Measurements from ENCODE around the gene CAMTA1. TPM values are rescaled to one million over a fixed set of nuclear protein-coding genes. Genes with fewer than 3 reads are reported as not detected.
"Not testable (repeated sequence)": the region's sequence is repeated elsewhere in the genome, so short reads cannot be mapped to it uniquely, and the experiment has no call there.

CAMTA1 gene
- total RNA-seq, 5 donors from 2014 or later (not counting 1 experiment from before 2014, with no cell fraction given) = 29.7 to 37.4 (median 34.6) TPM

DNA sequence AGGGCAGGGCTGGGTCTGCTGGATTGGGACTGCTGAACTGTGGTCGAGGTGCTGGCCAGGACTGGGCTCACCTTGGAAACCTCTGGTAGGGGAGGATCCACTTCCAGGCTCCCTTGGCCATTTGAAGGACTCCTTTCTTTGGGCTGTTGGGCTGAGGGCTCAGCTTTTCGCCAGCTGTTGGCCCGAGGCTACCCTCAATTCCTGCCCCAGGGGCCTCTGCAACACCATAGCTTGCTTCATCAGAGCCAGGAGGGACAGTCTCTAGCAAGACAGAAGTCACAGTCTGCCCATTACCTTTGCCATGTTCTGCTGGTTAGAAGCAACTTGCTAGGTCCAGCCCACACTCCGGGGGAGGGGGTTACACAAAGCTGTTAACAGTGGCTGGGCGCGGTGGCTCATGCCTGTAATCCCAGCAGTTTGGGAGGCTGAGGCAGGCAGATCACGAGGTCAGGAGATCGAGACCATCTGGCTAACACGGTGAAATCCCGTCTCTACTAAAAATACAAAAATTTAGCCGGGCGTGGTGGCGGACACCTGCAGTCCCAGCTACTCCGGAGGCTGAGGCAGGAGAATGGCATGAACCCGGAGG is 25.0 kb downstream of the CAMTA1 start:
- H3K27me3 ChIP-seq (replicated peaks in 1 of 2; ENCODE audit: control insufficient read depth in 2 of 2, extremely low read depth in 1 of 2, insufficient read depth in 2 of 2, low read length in 1 of 2); ATAC-seq (replicated peaks in 1 of 4); H3K27ac Mint-ChIP-seq; H3K36me3 Mint-ChIP-seq; H3K27ac ChIP-seq (ENCODE audit: low read length); H3K4me1 ChIP-seq (ENCODE audit: control insufficient read depth in 1 of 2, extremely low read depth in 1 of 2, insufficient read depth in 2 of 2, low read length in 2 of 2); H3K27me3 Mint-ChIP-seq; H3K36me3 ChIP-seq (ENCODE audit: control insufficient read depth in 2 of 2, extremely low read depth in 1 of 2, insufficient read depth in 1 of 2, low read length in 1 of 2); H3K9me3 ChIP-seq; CTCF ChIA-PET; H3K9me3 Mint-ChIP-seq; DNase-seq; H3K4me3 ChIP-seq (ENCODE audit: control insufficient read depth in 1 of 2, extremely low read depth in 1 of 2, low read length in 1 of 2); H3K4me3 Mint-ChIP-seq: not testable (repeated sequence)
- POLR2A ChIA-PET = interaction anchor here in 1 of 2 donors (0.5 kb wide), 1 partner anchor 15 kb away, joined by 3 read pairs; no protein-coding TSS in a partner anchor
- peaks cover 28 to 44% (median 41%) of the 10 kb centered on the region in 3 donors for H3K4me1 Mint-ChIP-seq
- 96% methylated on average over 15 of the region's 15 CpGs for WGBS (ENCODE audit: insufficient coverage)

DNA sequence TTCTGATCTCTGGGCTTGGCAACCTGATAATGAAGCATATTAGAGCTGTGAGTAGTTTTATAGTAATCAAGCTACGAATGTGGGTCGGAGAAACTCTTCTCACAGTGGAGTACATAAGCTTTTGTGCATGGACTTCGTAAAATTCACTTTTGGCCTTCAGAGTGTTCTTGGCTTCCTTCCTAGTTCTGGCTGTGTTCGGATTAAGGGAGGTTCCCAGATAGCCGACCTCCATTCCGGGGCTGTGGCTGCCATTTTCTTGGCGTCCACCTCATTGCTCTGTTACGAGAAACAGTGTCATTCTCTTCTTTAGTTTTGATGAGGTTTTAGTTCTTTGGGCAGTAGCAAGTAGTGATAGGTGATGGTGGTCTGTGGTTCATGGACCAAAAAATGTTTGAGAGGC is 26.3 kb downstream of the CAMTA1 start:
- ATAC-seq (replicated peaks in 1 of 4) = no peak
- Histone ChIP-seq H3K36me3 (ENCODE audit: control insufficient read depth in 2 of 2, extremely low read depth in 1 of 2, insufficient read depth in 1 of 2, low read length in 1 of 2) (peaks cover 2 to 3% of the 10 kb centered on the region in 2 donors), H3K4me3 (ENCODE audit: control insufficient read depth in 1 of 2, extremely low read depth in 1 of 2, low read length in 1 of 2) (no peak overlapping the region), H3K27ac (ENCODE audit: low read length) (no peak overlapping the region), H3K9me3 (no peaks in the 10 kb centered on the region), H3K4me1 (ENCODE audit: control insufficient read depth in 1 of 2, extremely low read depth in 1 of 2, insufficient read depth in 2 of 2, low read length in 2 of 2) (peaks cover 3% of the 10 kb centered on the region in 2 experiments), H3K27me3 (replicated peaks in 1 of 2; ENCODE audit: control insufficient read depth in 2 of 2, extremely low read depth in 1 of 2, insufficient read depth in 2 of 2, low read length in 1 of 2) (no peaks in the 10 kb centered on the region)
- peaks cover 41 to 43% (median 42%) of the 10 kb centered on the region in 3 donors for H3K4me1 Mint-ChIP-seq
- CTCF ChIA-PET = interaction anchor here in 1 of 2 donors (0.6 to 1.0 kb wide), 2 partner anchors 12 to 1448 kb away, joined by 3 to 4 read pairs; no protein-coding TSS in a partner anchor
- peaks cover 4% of the 10 kb centered on the region for H3K36me3 Mint-ChIP-seq
- no peaks in the 10 kb centered on the region for H3K9me3 Mint-ChIP-seq
- H3K27ac Mint-ChIP-seq = no peak overlapping the region
- POLR2A ChIA-PET = no interaction called here
- no peak overlapping the region for H3K4me3 Mint-ChIP-seq
- DNase-seq = no peak
- 100% methylated on average over 7 of the region's 8 CpGs for WGBS (ENCODE audit: insufficient coverage)
- no peaks in the 10 kb centered on the region for H3K27me3 Mint-ChIP-seq

DNA sequence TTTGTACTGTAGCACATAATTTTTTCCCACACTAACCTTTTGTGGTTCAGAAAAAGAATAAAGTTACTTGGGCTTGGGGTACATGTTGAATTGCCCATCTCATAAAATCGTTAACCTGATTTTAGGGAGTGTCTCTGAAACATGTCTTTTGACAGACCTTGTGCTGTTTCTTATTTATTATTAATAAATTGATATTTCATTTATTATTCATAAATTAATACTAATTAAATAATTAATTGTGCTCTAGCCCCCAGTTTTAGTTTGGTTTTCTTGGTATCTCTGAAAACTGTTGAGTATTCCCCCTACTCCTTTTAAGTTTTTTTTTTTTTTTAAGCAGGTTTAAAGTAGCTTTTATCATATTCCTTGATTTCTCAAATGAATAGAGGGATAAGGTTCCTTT is 27.9 kb downstream of the CAMTA1 start:
- peaks cover 54 to 58% (median 56%) of the 10 kb centered on the region in 3 donors for H3K4me1 Mint-ChIP-seq
- H3K9me3 Mint-ChIP-seq = no peaks in the 10 kb centered on the region
- H3K27ac ChIP-seq (ENCODE audit: low read length) = no peak overlapping the region
- H3K4me1 ChIP-seq (ENCODE audit: control insufficient read depth in 1 of 2, extremely low read depth in 1 of 2, insufficient read depth in 2 of 2, low read length in 2 of 2) = peaks cover 0 to 3% of the 10 kb centered on the region in 2 experiments
- CTCF ChIA-PET = interaction anchor here in 1 of 2 donors (1.1 kb wide), 1 partner anchor 27 kb away, joined by 5 read pairs; no protein-coding TSS in a partner anchor
- no peaks in the 10 kb centered on the region for H3K9me3 ChIP-seq
- peaks cover 4% of the 10 kb centered on the region for H3K36me3 Mint-ChIP-seq
- peaks cover 2 to 3% of the 10 kb centered on the region in 2 donors for H3K36me3 ChIP-seq (ENCODE audit: control insufficient read depth in 2 of 2, extremely low read depth in 1 of 2, insufficient read depth in 1 of 2, low read length in 1 of 2)
- no CpG with 5 or more reads among the region's 1 CpG for WGBS (ENCODE audit: insufficient coverage)
- H3K4me3 ChIP-seq (ENCODE audit: control insufficient read depth in 1 of 2, extremely low read depth in 1 of 2, low read length in 1 of 2) = no peak overlapping the region
- POLR2A ChIA-PET = no interaction called here
- no peak overlapping the region for H3K4me3 Mint-ChIP-seq
- ATAC-seq (replicated peaks in 1 of 4) (no peak), DNase-seq (no peak)
- H3K27ac Mint-ChIP-seq = no peak overlapping the region
- no peaks in the 10 kb centered on the region for H3K27me3 Mint-ChIP-seq
- H3K27me3 ChIP-seq (replicated peaks in 1 of 2; ENCODE audit: control insufficient read depth in 2 of 2, extremely low read depth in 1 of 2, insufficient read depth in 2 of 2, low read length in 1 of 2) = no peaks in the 10 kb centered on the region

DNA sequence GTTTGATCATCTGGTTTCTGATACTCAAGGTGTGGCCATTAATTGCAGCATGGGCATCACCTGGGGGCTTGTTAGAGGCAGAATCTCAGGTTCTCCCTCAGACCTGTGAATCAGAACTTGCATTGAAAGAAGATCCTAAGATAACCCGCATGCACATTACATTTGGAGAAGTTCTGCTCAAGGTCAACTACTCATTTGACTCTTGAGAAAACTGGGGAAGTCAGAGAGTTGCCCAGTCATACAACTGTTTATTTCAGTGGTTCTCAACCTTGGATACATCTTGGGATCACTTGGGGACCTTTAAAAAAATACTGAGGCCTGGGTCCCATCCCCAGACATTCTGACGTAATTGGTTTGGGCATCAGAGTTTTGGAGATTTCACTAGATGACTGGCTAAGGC is 30.5 kb downstream of the CAMTA1 start:
- H3K27ac Mint-ChIP-seq = no peak overlapping the region

DNA sequence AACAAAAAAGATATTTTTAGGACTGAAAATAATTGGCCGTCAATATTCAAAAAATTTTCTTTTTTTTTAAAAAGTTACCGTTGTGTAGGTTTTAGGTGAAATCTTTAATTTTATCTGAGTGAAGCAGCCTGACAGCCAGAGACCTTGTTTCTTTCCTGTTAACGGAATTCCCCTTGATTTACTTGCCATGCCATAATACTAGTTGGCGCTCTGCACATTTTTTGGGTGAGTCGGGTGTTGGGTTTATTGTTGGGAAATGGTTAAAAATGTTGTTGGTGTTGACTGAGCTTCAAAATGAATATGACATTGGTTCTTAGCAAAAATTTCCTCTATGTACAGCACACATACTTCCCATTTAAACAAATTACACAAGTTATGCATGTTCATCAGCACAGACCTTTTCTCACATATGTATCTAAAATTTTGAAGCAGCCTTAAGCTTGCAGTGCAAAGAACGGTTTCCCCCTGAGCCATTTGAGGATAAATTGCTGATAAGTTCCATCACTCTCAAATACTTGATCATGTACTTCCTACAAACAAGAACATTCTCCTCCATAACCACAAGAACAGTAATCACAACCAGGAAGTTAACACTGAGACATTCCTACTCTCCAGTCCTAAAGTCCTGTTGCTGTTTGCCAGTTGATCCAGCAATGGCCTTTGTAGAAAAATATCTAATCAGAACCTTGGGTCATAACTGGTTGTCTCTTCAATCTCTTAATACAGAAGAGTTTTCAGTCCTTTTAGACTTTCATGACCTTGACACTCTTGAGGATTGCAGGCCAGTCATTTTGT is 34.2 kb downstream of the CAMTA1 start:
- Histone ChIP-seq H3K27me3 (replicated peaks in 1 of 2; ENCODE audit: control insufficient read depth in 2 of 2, extremely low read depth in 1 of 2, insufficient read depth in 2 of 2, low read length in 1 of 2) (no peaks in the 10 kb centered on the region), H3K4me1 (ENCODE audit: control insufficient read depth in 1 of 2, extremely low read depth in 1 of 2, insufficient read depth in 2 of 2, low read length in 2 of 2) (peaks cover 0 to 7% of the 10 kb centered on the region in 2 experiments), H3K9me3 (no peaks in the 10 kb centered on the region), H3K36me3 (ENCODE audit: control insufficient read depth in 2 of 2, extremely low read depth in 1 of 2, insufficient read depth in 1 of 2, low read length in 1 of 2) (peaks cover 0 to 4% of the 10 kb centered on the region in 2 donors), H3K4me3 (ENCODE audit: control insufficient read depth in 1 of 2, extremely low read depth in 1 of 2, low read length in 1 of 2) (no peak overlapping the region), H3K27ac (ENCODE audit: low read length) (no peak overlapping the region)
- DNase-seq = no peak
- Mint-ChIP-seq H3K36me3 (peaks cover 6% of the 10 kb centered on the region), H3K4me3 (no peak overlapping the region), H3K4me1 (peaks cover 59 to 65% (median 64%) of the 10 kb centered on the region in 3 donors), H3K27ac (peak overlapping the region in 1 of 2 donors; percentile 10), H3K27me3 (no peaks in the 10 kb centered on the region), H3K9me3 (no peaks in the 10 kb centered on the region)
- CTCF ChIA-PET = interaction anchor here in 1 of 2 donors (1.1 kb wide), 1 partner anchor 35 kb away, joined by 4 read pairs; the partner anchor contains the start of gene CAMTA1
- ATAC-seq (replicated peaks in 1 of 4) = no peak
- POLR2A ChIA-PET = no interaction called here
- no CpG with 5 or more reads among the region's 6 CpGs for WGBS (ENCODE audit: insufficient coverage)

More for the DNA sequence above, 30.5 kb downstream of the CAMTA1 start:
- ChIA-PET POLR2A (no interaction called here), CTCF (no interaction called here)
- no peak for ATAC-seq (replicated peaks in 1 of 4)
- H3K4me3 ChIP-seq (ENCODE audit: control insufficient read depth in 1 of 2, extremely low read depth in 1 of 2, low read length in 1 of 2) = no peak overlapping the region
- H3K27ac ChIP-seq (ENCODE audit: low read length) = no peak overlapping the region
- 88% methylated on average over 1 of the region's 2 CpGs for WGBS (ENCODE audit: insufficient coverage)
- peaks cover 3 to 4% of the 10 kb centered on the region in 2 donors for H3K36me3 ChIP-seq (ENCODE audit: control insufficient read depth in 2 of 2, extremely low read depth in 1 of 2, insufficient read depth in 1 of 2, low read length in 1 of 2)
- Mint-ChIP-seq H3K9me3 (no peaks in the 10 kb centered on the region), H3K4me3 (no peak overlapping the region), H3K27me3 (no peaks in the 10 kb centered on the region), H3K4me1 (peaks cover 68 to 76% (median 70%) of the 10 kb centered on the region in 3 donors), H3K36me3 (peaks cover 11% of the 10 kb centered on the region)
- no peak for DNase-seq
- peaks cover 0 to 10% of the 10 kb centered on the region in 2 experiments for H3K4me1 ChIP-seq (ENCODE audit: control insufficient read depth in 1 of 2, extremely low read depth in 1 of 2, insufficient read depth in 2 of 2, low read length in 2 of 2)
- H3K27me3 ChIP-seq (replicated peaks in 1 of 2; ENCODE audit: control insufficient read depth in 2 of 2, extremely low read depth in 1 of 2, insufficient read depth in 2 of 2, low read length in 1 of 2) = no peaks in the 10 kb centered on the region
- no peaks in the 10 kb centered on the region for H3K9me3 ChIP-seq

DNA sequence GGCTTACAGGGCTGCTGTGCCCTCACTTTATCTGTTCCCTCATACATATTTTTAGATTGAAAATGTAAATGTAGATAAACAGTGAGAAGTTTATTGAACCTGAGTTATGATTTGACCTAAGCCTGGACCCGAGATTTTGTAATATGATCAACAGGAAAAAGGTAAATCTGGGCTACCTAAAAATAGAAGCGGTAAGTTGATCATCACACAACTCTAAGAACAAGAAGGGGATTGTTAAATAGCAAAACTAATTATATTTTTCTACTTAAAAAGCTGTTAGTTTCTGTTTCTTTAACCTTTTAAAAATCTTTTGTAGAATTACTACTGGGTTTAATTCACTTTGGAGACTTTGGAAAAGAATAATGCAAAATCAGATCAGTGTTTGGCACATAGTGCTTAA is 35.6 kb downstream of the CAMTA1 start:
- peaks cover 0 to 4% of the 10 kb centered on the region in 2 donors for H3K36me3 ChIP-seq (ENCODE audit: control insufficient read depth in 2 of 2, extremely low read depth in 1 of 2, insufficient read depth in 1 of 2, low read length in 1 of 2)
- no peak overlapping the region for H3K27ac ChIP-seq (ENCODE audit: low read length)
- no CpG with 5 or more reads among the region's 2 CpGs for WGBS (ENCODE audit: insufficient coverage)
- DNase-seq (no peak), ATAC-seq (replicated peaks in 1 of 4) (no peak)
- Mint-ChIP-seq H3K36me3 (peaks cover 11% of the 10 kb centered on the region), H3K4me1 (peaks cover 54 to 55% (median 54%) of the 10 kb centered on the region in 3 donors), H3K27me3 (no peaks in the 10 kb centered on the region), H3K27ac (peak overlapping the region in 1 of 2 donors; percentile 25), H3K4me3 (no peak overlapping the region), H3K9me3 (no peaks in the 10 kb centered on the region)
- no peak overlapping the region for H3K4me3 ChIP-seq (ENCODE audit: control insufficient read depth in 1 of 2, extremely low read depth in 1 of 2, low read length in 1 of 2)
- H3K4me1 ChIP-seq (ENCODE audit: control insufficient read depth in 1 of 2, extremely low read depth in 1 of 2, insufficient read depth in 2 of 2, low read length in 2 of 2) = peaks cover 0 to 7% of the 10 kb centered on the region in 2 experiments
- H3K9me3 ChIP-seq = no peaks in the 10 kb centered on the region
- ChIA-PET POLR2A (no interaction called here), CTCF (interaction anchor here in 1 of 2 donors (0.6 kb wide), 1 partner anchor 486 kb away, joined by 3 read pairs; no protein-coding TSS in a partner anchor)
- H3K27me3 ChIP-seq (replicated peaks in 1 of 2; ENCODE audit: control insufficient read depth in 2 of 2, extremely low read depth in 1 of 2, insufficient read depth in 2 of 2, low read length in 1 of 2) = no peaks in the 10 kb centered on the region

Data from T-cell (primary cell).